HuH-7 (cell line): ENCODE data around the gene SAMD11.

ENCODE experiments used
- DNase-seq: peaks from one replicate; pipeline ENCODE4 v3.0.0; 2011; ENCODE audit warnings: low spot score

The SAMD11 gene

DNA sequence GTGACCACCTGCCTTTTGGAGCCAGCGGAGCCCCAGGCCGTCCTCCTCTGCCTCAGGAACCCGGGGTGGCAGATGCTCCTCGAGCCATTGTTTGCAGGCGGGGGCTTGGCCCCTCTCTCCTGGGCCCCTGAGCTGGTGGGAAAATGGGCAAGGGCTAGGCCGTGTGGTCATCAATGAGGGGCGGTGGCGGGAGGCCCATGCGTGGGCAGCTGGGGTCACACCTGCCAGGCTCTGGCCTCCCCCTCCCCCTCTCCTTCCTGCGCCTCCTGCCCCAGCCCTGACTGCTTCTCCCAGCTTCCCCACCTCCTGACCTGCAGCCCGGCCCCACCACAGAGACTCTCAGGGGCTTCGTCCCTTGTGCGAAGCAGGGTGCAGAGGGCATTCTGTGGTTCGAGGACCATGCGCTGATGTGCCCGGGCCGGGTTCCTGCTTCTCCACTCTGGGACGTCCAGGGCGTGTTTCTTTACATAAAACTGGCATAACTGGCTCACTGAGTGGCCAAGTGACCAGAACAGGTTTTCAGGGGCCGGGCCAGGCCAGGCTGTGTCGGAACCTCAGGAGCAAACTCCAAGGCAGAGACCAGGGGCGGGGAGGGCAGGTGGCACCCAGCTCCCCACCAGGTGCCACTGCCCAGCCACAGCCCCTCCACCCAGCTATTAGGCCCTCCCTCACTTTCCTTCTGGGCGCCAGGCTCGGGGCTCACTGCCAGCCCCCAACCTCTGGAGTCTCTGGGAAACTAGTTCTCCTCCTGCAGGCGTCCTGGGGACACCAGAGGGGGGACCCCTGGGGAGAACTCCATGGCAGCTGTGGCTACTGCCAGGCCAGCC, 9.3 kb downstream of the SAMD11 start:
- no peak for DNase-seq

DNA sequence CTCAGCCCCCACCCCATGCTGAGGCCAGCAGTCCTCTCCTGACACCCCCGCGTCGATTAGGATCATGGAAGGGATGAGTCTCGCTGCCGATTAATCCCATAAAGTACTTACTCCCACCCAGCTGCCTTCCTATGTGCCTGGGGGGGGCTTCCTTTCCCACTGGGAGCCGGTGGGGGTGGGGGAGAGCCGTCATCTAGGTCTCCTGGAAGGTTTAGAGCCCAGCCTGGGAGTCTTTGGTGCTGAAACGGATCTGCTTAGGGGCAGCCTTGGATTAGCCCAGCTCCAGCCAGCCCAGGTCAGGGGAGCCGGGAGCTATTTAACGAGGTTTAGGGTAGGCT, 9.8 kb downstream of the SAMD11 start:
- DNase-seq, result no peak

DNA sequence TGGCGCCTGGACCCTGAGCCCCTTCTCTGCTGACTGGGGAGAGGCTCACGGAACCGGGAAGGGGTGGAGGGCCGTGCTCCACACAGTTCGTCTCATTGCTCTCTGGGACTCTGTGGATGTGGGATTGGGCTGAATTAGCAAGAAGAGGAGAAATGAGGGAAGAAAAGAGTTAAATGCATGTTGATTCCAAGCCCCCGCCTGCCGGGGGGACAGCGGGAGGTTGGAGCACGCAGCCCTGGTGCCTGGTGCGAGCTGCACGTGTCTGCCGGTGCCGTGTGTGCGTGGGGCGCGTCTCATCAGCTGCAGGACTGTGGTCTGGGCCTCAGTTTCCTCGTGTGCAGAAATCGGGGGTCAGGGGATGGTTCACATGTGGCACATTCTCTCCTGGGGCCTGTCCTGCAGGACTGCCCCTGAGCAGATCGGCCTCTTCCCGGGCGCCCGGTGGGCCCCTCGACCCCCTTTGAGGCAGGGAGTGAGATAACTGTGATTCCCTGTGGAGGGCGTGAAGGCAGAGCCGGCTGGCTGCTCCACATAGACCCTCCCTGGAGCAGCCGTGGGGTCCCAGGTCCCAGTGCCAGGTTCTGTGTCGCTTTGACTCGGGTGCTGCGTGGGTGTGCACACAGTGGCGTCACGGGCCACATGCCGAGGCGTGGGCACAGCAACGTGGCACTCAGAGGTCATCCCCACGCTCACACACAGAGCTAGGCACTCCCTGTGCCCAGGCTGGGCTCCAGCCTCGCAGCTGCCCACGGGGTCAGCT, 11.4 kb downstream of the SAMD11 start:
- DNase-seq, result no peak

DNA sequence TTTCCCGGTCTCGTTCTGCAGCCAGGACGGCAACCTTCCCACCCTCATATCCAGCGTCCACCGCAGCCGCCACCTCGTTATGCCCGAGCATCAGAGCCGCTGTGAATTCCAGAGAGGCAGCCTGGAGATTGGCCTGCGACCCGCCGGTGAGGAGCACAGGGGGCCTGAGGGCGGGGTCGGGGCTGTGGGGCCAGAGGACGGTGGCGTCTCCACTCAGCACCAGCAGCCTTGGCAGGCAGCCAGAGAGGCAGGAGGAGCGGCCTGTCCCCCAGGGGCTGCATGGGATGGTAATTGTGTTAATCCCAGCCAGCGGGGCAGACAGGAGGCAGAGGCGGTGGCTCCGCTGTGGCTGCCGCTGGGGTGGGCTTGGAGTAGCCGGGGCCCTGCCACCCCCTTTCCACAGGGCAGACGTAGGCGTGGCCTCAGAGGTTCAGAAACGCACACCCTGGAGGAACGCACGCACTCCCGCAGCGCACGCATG, 12.1 kb downstream of the SAMD11 start:
- no peak for DNase-seq

DNA sequence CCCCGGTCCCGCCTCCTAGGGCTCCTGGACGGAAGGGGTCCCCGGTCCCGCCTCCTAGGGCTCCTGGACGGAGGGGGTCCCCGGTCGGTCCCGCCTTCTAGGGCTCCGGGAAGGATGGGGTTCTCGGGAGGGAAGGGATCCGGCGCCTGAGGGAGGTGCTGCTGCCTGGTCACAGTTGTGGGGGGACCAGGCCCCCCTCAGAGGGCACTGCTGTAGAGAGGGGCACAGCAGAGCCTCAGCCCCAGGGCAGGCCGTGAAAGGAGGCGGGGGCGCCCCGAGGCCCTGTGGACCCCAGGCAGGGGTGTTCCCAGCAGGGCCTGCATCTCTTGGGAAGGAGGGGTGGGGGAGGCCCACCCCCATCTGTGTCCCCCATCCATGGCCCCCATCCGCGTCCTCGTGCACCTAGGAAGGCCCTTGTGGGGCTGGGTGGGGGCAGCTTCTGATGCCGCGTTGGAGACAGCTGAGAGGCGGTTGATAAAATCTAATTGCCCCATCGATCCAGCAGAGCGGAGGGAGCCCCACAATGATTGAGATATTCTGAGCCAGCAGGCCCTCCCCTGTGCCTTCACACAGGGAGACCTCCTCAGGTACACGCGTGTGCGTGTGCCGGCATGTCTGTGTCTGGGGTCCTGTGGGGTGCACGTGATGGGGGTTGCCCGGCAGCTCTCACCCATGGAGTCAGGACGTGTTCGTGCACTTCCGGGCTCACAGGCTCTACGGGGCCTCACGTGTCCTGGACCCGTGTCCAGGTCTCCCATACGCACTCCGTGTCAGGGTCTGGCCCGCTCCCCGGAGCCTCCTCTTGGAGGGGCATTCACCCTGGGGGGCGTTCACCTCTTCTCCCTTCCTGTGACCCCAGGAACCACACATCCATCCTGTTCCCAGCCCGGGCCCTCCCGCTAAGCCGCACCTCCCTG, 12.9 kb downstream of the SAMD11 start:
- no peak for DNase-seq

DNA sequence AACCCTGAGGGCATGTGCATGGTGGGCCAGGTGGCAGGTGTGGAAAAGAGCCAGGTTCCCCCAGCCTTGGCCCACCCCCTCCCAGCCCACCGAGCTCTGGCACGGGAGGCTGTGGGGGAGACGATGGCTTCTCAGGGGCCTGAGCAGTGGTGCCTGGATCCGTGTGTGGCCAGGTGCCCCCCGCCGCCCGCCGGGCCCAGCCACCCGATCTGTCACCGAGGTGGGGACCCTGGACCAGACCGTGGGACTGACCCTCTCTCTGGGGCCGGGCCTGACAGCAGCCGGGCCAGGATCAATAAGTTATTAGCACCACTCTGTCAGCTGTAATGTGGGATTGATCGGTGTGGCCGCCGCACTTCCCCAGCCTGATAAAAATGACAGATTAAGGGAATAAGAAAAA, 13.8 kb downstream of the SAMD11 start:
- no peak for DNase-seq

DNA sequence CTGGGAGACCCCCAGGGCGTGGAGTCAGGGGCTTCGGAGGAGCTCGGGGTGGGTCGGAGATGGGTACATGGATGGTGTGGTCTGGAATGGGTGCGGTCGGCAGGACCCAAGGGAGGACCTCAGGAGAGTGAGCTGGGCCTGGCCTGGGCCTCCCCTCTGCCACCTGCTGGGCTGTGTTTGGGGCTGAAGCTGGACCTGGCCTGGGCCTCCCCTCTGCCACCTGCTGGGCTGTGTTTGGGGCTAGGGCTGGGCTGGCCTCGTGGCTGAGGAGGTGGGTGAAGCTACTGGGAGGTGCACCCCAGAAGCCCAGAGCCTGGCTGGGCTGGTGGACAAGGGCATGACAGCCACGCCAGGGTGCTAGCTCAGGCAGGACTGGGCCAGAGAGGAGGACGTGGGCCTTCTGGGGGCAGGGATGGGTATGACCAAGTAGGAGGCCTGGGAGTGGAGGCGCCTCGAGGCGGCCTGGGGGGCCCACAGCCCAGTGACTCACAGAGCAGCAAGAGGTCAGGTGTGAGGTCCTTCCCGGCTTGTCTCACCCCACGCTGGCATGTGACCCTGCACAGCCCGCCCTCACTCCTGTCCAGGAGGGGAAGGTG, 14.5 kb downstream of the SAMD11 start:
- peak; percentile 81 for DNase-seq

DNA sequence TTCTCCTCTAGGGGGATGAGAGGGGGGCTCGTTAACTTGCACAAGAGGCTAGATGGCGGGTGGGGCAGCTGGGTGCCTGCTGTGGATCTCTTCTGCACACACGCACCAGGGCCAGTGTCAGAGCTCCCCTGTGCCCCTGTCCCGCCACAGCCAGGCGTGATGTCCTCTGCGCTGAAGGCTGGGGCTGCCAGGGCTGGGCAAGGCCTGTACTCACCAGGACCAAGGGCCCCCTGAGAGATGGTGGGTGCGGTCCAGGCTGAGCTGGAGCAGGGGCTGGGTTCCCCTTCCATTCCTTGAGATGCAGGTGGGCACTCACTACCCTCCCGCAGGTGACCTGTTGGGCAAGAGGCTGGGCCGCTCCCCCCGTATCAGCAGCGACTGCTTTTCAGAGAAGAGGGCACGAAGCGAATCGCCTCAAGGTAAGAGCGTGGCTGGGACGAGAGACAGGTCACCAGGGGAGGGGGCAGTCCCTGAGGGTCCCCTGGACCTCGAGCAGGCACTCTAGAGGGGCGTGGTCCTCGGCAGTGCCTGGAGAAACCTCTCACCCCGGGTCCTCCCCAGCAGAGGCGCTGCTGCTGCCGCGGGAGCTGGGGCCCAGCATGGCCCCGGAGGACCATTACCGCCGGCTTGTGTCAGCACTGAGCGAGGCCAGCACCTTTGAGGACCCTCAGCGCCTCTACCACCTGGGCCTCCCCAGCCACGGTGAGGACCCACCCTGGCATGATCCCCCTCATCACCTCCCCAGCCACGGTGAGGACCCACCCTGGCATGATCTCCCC, 15.2 kb downstream of the SAMD11 start:
- DNase-seq, result no peak

DNA sequence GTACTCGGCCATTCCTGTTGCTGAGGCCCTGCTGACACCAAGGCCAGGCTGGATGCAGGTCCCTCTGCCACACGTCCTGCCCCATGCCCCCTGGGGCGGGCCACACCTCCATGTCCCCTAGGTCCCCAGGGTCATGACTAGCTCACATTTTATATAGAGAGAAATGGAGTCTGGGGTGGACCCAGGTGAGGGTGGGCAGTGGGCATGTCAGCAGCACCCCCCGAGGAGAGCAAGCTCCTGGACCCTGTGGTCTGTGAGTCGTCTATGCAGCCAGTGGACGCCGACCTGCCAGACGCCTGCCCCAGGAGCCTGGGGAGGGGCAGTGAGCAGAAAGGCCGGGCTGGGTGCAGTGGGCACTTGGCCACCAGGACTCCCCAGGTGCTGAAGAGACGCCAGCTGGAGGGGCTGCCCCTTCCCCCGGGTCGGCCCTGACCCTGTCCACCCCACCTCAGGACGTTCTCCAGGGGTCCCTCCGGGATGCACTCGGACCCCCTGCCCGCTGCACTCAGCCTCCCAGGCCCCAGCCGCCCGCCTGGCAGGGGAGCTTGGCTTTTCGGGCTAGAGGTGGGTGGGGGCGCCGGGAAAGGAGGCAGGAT, 15.9 kb downstream of the SAMD11 start:
- no peak for DNase-seq

DNA sequence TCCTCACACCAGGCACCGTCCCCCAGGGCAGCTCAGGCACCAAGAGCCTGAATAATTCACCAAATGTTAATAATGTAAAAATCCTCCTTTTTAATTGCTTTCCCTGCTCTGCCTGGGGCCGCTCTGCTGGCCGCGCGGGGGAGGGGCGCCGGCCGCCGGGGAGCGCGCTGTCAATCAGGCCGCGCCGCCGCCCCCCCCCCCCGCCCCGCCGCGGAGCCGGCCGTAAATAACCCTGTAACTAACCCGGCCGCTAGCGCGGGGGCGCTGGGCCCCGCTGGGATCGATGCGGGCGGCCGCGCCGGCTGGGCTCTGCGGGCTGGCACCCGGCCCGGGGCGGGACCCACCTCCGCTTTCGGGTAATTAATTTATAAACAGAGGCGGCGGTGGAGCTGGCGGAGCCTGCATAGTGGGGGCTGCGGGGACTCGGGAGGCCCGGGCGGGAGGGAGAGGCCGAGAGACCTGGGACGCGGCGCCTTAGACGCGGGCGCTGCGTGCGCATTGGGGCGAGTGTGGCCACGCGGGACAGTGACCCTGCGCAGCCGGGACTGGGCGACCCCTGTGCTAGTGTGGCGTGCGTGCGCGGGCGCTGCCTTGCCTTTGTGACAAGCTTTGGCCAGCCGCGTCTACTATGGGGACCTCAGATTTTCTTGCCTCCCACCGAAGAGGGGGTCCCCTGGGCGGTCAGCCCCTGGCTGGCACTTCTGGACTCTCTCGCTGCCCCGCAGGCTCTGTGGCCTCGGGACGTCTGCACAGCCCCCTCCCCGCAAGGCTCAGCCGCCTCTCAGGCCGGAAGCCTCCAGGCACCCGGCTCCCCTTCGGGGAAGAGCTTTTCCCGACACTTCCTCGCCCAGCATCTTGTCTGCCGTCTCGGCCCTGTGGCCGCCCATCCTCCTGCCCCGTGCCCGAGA, 16.6 kb downstream of the SAMD11 start:
- peak; percentile 87 for DNase-seq

DNA sequence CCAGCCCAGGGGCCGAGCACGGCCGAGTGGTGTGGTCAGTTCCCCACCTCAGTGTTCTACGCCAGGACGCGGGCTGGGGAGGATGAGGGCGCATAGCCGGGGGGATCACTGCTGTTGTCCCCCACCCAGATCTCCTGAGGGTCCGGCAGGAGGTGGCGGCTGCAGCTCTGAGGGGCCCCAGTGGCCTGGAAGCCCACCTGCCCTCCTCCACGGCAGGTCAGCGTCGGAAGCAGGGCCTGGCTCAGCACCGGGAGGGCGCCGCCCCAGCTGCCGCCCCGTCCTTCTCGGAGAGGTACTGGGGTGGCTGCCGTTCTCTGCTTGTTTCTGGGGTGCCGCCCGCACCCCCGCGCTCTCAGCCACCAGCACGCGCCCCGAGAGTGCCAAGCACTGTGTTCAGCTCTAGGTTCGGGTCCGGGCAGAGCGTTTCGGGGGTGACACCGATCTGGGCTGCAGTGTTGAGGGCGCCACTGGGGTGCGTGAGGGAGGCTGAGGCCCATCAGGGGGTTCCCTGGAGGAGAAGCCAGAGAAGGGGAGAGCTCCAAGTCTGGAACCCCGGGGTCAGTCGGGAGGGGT, 17.4 kb downstream of the SAMD11 start:
- DNase-seq, result no peak

DNA sequence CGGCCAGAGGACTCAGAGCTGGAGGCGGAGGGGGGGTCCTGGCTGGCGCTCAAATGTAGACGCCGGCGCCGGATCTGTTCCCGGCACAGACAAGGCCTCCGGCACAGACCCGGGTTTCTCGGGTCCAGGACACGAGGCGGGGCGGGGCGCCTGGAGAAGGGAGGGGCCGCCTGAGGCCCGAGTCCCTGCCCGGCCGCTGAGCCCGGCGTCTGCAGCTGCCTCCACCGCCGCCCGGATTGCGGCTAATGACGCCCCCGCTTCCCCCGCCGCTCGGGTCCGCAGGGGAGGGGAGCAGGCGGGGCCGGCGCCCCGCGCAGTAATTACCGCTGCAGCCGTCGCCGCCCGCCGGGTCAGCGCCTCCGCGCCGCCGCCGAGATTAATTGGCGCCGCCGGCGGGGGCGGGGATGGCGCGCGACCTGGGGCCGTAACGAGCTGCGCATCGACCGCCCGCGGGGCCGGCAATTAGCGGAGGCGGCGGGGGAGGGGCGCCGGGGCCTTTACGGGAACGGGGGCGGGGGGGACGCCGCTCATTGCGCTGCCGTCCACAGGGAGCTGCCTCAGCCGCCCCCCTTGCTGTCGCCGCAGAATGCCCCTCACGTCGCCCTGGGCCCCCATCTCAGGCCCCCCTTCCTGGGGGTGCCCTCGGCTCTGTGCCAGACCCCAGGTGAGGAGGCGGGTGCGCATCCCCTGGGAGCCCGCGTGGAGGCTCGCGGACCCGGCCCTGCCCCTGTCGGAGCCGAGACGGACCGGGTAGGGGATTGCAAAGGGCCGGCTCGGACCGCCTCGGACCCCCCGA, 18.1 kb downstream of the SAMD11 start:
- peak; percentile 87 for DNase-seq

DNA sequence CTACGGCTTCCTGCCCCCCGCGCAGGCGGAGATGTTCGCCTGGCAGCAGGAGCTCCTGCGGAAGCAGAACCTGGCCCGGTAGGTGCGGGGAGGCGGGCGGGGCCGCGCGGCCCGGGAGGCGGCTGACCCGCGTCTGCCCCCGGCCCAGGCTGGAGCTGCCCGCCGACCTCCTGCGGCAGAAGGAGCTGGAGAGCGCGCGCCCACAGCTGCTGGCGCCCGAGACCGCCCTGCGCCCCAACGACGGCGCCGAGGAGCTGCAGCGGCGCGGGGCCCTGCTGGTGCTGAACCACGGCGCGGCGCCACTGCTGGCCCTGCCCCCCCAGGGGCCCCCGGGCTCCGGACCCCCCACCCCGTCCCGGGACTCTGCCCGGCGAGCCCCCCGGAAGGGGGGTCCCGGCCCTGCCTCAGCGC, 18.7 kb downstream of the SAMD11 start:
- DNase-seq, result no peak

DNA sequence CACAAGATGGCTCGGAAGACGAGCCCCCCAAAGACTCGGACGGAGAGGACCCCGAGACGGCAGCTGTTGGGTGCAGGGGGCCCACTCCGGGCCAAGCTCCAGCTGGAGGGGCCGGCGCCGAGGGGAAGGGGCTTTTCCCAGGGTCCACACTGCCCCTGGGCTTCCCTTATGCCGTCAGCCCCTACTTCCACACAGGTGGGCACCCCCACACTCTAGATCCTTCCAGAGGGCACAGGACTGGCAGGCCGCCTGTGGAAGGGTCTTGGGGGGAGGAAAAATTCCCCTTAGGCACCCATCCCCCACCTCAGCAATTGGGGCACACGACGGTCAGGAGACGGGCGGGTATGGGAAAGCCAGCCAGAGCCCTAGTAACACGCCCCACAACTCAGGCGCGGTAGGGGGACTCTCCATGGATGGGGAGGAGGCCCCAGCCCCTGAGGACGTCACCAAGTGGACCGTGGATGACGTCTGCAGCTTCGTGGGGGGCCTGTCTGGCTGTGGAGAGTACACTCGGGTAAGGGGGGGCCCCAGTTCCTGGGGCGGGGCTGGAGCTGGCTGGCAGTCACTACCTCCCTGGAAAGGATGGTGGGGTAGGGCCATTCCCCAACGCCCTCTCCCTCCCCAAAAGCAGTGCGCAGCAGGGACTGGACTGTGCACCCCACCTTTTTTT, 19.3 kb downstream of the SAMD11 start:
- no peak for DNase-seq

DNA sequence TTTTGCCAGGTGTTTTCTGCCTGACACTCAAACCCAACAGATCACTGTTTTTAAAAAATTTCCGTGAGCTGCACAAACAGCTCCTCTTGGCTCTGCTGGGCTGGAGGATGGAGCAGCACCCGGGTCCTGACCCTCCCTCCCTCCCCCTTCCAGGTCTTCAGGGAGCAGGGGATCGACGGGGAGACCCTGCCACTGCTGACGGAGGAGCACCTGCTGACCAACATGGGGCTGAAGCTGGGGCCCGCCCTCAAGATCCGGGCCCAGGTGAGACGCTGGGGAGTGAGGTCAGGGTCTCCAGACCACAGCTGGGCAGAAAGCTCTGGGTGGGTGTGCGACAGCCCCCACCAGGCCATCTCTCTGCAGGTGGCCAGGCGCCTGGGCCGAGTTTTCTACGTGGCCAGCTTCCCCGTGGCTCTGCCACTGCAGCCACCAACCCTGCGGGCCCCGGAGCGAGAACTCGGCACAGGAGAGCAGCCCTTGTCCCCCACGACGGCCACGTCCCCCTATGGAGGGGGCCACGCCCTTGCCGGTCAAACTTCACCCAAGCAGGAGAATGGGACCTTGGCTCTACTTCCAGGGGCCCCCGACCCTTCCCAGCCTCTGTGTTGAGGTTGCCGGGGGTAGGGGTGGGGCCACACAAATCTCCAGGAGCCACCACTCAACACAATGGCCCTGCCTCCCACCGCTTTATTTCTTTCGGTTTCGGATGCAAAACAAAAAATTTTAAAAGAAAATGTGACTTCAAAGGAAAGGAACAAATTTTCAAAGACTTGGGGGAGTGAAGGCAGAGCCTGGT, 20.0 kb downstream of the SAMD11 start:
- DNase-seq, result no peak

DNA sequence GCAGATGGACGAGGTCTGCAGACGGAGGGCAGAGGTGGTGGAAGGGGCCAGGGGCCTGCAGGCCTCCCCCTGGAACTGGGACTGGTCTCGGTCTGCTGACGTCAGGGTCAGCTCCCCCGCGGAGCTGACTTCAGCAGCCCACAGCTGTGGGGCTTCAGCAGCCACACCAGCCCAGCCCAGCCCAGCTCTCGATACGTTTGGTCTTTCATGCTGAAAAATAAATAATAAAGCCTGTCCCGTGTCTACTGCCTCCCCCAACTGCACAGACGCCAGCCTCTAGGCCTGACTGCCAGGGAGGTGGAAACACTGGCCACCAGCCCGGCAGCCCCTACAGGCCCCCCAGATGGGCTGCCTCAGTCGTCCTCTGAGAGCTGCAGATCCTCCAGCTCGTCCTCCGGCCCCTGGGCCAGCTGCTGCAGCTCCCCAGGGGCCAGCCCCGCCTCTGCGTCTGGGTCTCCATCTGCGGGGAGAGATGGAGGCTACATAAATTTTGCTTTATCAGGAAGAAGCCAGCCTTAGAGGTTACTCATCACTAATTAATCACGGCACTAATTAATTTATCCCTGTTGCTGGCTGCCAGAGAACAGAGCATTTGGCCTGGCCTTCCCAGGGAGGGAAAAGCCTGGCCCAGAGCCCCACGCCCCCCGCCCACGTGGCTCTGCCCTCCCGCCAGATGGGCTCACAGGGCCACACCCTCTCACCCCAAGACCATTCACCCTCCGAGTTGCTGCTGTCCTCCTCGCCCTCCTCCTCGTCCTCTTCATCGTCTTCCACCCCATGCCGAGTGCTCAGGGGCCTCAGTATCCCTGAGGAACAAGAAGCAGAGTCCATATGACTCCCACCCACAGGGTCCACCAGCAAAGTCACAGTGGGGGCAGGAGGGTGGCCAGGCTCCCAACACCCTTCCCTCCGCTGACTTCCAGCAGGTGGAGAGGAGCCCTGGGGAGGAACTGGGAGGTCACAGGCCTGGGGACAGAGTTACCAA, 20.9 kb downstream of the SAMD11 start:
- DNase-seq, result no peak
